ENCODE measurements around the gene SYT13.

- TF ChIP-seq EZH2 (IDR thresholded peaks at IDR 0.05) (no peak), CTCF (IDR thresholded peaks at IDR 0.05 in 2 of 3, conservative IDR thresholded peaks at IDR 0.05 in 1 of 3; ENCODE audit: borderline replicate concordance in 1 of 3, insufficient read depth in 1 of 3, low read depth in 2 of 3, low read length in 2 of 3) (no peak), RAD21 (IDR thresholded peaks at IDR 0.05; ENCODE audit: low read depth) (no peak), POLR2A (IDR thresholded peaks at IDR 0.05; ENCODE audit: borderline replicate concordance, extremely low read depth, insufficient read depth, insufficient read length) (no peak), MAX (IDR thresholded peaks at IDR 0.05) (no peak), YY1 (IDR thresholded peaks at IDR 0.05; ENCODE audit: extremely low read depth, insufficient replicate concordance, low read depth, low read length) (no peak), EZH2phosphoT487 (IDR thresholded peaks at IDR 0.05; ENCODE audit: borderline replicate concordance) (no peak), POLR2AphosphoS5 (IDR thresholded peaks at IDR 0.05; ENCODE audit: low read depth, low read length) (no peak), EGR1 (IDR thresholded peaks at IDR 0.05; ENCODE audit: low read depth) (peak; percentile 66)
These were observed 21.2 kb downstream of the SYT13 start for GRCh38 chr11:45264839-45265515.
